K562 (cell line): Measurements from ENCODE around the gene LRP1. TPM values are rescaled to one million over a fixed set of nuclear protein-coding genes. Genes with fewer than 3 reads are reported as not detected.
A peak's percentile ranks its signal among the peaks of the same experiment; 100 is the strongest.

Experiments
- ASH1L ChIP-seq: fragments of 450-650 bp; IDR thresholded peaks from 2 replicates; pipeline ENCODE4 v1.6.1; 2018; ENCODE audit warnings: borderline replicate concordance, mild to moderate bottlenecking, low read depth; ENCODE audit not compliant: partially characterized antibody
- C11orf30 ChIP-seq: fragments of 450-650 bp; IDR thresholded peaks from 2 replicates; pipeline ENCODE4 v1.6.1; 2016; ENCODE audit warnings: low read depth, mild to moderate bottlenecking
- CCAR2 ChIP-seq: fragments of 200-400 bp; formaldehyde crosslinking; IDR thresholded peaks from 2 replicates; pipeline ENCODE4 v1.6.1; 2017; ENCODE audit warnings: mild to moderate bottlenecking, low read depth, low read length
- DACH1 ChIP-seq: fragments of 450-650 bp; IDR thresholded peaks from 2 replicates; pipeline ENCODE4 v1.6.1; 2018; ENCODE audit not compliant: partially characterized antibody
- ETV5 ChIP-seq: sonication (generic); formaldehyde crosslinking; IDR thresholded peaks from 2 replicates; pipeline ENCODE4 v1.4.0; 2020; ENCODE audit warnings: low read depth, mild to moderate bottlenecking, missing genetic modification reagents
- FOXA1 ChIP-seq: fragments of 450-650 bp; IDR thresholded peaks from 2 replicates; pipeline ENCODE4 v1.6.1; 2016; ENCODE audit warnings: mild to moderate bottlenecking, borderline replicate concordance
- FOXJ3 ChIP-seq: sonication (generic); formaldehyde crosslinking; IDR thresholded peaks from 2 replicates; pipeline ENCODE4 v1.4.0; 2020; ENCODE audit warnings: mild to moderate bottlenecking, missing genetic modification reagents
- GABPA ChIP-seq: fragments of 200-800 bp; sonication (Bioruptor generic); conservative IDR thresholded peaks from 2 replicates; pipeline ENCODE4 v1.6.1; 2016; ENCODE audit warnings: low read depth, missing genetic modification characterization, missing compliant biosample characterization
- RHOXF2B ChIP-seq: fragments of 250-450 bp; sonication (Bioruptor Pico); conservative IDR thresholded peaks from 2 replicates; pipeline ENCODE4 v1.5.1; 2021
- SNIP1 ChIP-seq: fragments of 450-650 bp; IDR thresholded peaks from 2 replicates; pipeline ENCODE4 v1.7.1; 2017; ENCODE audit warnings: low read depth, mild to moderate bottlenecking
- SUPT5H ChIP-seq: fragments of 450-650 bp; IDR thresholded peaks from 2 replicates; pipeline ENCODE4 v1.6.1; 2016
- XRCC3 ChIP-seq: fragments of 450-650 bp; IDR thresholded peaks from 2 replicates; pipeline ENCODE4 v1.6.1; 2017; ENCODE audit warnings: mild to moderate bottlenecking, moderate library complexity
- ZNF12 ChIP-seq: sonication (generic); formaldehyde crosslinking; IDR thresholded peaks from 2 replicates; pipeline ENCODE4 v1.4.0; 2020; ENCODE audit warnings: mild to moderate bottlenecking, missing genetic modification reagents
- ZNF143 ChIP-seq: sonication (generic); formaldehyde crosslinking; IDR thresholded peaks from 2 replicates; pipeline ENCODE4 v1.9.0; 2022; ENCODE audit warnings: mild to moderate bottlenecking, missing genetic modification reagents
- ZNF232 ChIP-seq: sonication (generic); formaldehyde crosslinking; IDR thresholded peaks from 2 replicates; pipeline ENCODE4 v1.8.0; 2022; ENCODE audit warnings: mild to moderate bottlenecking, missing genetic modification reagents
- ZNF507 ChIP-seq: conservative IDR thresholded peaks from 2 replicates; pipeline ENCODE4 v1.6.1; 2017; ENCODE audit warnings: missing genetic modification characterization, missing compliant biosample characterization
- ZNF695 ChIP-seq: fragments of 450-650 bp; formaldehyde crosslinking; IDR thresholded peaks from 2 replicates; pipeline ENCODE4 v1.4.0; 2020; ENCODE audit warnings: mild to moderate bottlenecking, moderate library complexity
- polyA plus RNA-seq, 8 experiments: library from polyadenylated mRNA; depleted of rRNA in 4 of 8; stranded (reverse) in 5 of 8; unstranded in 3 of 8; fragments of >200 nt; fragmentation: Nextera tagmentation in 2 of 8; fragmentation: Illumina TruSeq in 1 of 8; extraction: Ambion mirVana in 2 of 8; extraction: Trizol in 1 of 8; gene quantifications; 2 replicates each; pipeline versions ENCODE4 v1.2.1 to v1.2.3, GENCODE V29; 2011 to 2014; ENCODE audit warnings: inconsistent platforms in 1 of 8, missing spikeins in 1 of 8
- total RNA-seq, 7 experiments: library from RNA; depleted of rRNA in 6 of 7; stranded (reverse); fragments of >200 nt in 6 of 7; fragmentation: Illumina TruSeq in 2 of 7; extraction: Trizol in 2 of 7; gene quantifications; 2 replicates each; pipeline versions ENCODE4 v1.2.1 to v1.2.3, GENCODE V29; 2011 to 2021; ENCODE audit warnings: low replicate concordance in 1 of 7
- TF ChIP-seq, protein P1 (sequence below): sonication (generic); formaldehyde crosslinking; IDR thresholded peaks from 2 replicates; pipeline ENCODE4 v1.8.0; 2022; ENCODE audit warnings: missing genetic modification reagents, mild to moderate bottlenecking, borderline replicate concordance
- TF ChIP-seq, protein P2 (sequence below): fragments of 250-450 bp; sonication (Bioruptor Pico); IDR thresholded peaks from 2 replicates; pipeline ENCODE4 v1.4.0; 2020; ENCODE audit warnings: mild to moderate bottlenecking
- TF ChIP-seq, protein P3 (sequence below): sonication (generic); formaldehyde crosslinking; IDR thresholded peaks from 2 replicates; pipeline ENCODE4 v1.8.0; 2022; ENCODE audit warnings: mild to moderate bottlenecking, missing genetic modification reagents

LRP1 gene
- total and polyA plus RNA-seq, 9 of the 15 experiments (the other 6 are each of a cell fraction or from before 2014, with no cell fraction given) = 0.04 to 0.64 (median 0.19) TPM; not detected in 2

DNA sequence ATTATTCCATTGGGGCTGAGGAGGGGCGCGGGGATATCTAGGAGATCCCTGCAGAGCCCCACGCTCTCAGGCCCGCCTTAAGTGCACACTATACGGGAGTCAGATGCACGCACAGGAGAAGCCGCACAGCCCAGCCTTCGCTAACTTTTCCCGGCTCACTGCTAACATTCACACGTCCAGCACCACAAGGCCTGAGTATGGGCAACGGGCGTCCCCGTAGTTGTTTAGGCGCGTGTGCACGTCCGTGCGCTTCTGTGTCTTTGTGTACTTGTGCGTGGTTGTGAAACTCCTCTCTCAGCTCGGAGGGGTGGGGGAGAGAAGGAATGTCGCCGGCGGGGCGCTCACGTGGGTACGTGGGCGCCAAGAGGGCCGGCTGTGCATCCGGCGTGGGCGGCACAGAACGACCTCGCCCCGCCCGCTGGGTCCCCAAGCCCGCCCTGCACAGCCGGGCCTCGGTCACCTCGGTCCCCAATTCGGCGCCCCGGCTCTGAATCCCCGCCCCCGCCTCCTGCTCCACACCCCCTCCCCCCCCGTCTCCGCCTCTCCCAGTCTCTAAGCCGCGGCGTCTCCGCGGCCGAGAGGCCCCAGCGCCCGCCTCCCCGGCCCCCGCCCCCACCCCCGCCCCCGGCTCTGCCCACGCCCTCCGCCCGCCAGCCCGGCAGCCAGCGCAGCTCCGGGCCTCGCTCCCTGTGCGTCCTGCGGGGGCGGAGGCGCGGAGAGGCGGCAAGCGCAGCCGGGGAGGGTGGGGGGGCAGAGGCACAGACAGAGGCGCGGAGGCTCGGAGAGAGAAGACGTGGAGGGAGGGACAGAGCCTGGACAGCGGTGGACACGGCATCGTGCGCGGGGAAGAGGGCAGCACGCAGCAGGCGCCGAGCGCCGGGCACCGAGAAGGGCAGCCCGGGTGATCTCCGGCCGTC, 39.7 kb upstream of the LRP1 start, which contains the start of gene NAB2 (continued):
- TF ChIP-seq, protein P1, sequence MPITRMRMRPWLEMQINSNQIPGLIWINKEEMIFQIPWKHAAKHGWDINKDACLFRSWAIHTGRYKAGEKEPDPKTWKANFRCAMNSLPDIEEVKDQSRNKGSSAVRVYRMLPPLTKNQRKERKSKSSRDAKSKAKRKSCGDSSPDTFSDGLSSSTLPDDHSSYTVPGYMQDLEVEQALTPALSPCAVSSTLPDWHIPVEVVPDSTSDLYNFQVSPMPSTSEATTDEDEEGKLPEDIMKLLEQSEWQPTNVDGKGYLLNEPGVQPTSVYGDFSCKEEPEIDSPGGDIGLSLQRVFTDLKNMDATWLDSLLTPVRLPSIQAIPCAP (CRISPR knock-in tag) = no peak
- TF ChIP-seq FOXA1 = no peak
- no peak for TF ChIP-seq CCAR2
- TF ChIP-seq XRCC3 = no peak
- TF ChIP-seq, protein P2, sequence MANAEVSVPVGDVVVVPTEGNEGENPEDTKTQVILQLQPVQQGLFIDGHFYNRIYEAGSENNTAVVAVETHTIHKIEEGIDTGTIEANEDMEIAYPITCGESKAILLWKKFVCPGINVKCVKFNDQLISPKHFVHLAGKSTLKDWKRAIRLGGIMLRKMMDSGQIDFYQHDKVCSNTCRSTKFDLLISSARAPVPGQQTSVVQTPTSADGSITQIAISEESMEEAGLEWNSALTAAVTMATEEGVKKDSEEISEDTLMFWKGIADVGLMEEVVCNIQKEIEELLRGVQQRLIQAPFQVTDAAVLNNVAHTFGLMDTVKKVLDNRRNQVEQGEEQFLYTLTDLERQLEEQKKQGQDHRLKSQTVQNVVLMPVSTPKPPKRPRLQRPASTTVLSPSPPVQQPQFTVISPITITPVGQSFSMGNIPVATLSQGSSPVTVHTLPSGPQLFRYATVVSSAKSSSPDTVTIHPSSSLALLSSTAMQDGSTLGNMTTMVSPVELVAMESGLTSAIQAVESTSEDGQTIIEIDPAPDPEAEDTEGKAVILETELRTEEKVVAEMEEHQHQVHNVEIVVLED (CRISPR knock-in tag) = peak; percentile 68
- peak; percentile 67 for TF ChIP-seq SUPT5H
- TF ChIP-seq RHOXF2B = 0 out of 2 replicates have a peak, but pooled peaks have one; percentile 78
- peak; percentile 61 for TF ChIP-seq GABPA (tag)
- TF ChIP-seq ETV5 = peak; percentile 78
- no peak for TF ChIP-seq DACH1
- TF ChIP-seq ZNF12 (CRISPR knock-in tag) = no peak
- TF ChIP-seq ZNF695 = no peak
- no peak for TF ChIP-seq SNIP1
- no peak for TF ChIP-seq C11orf30
- TF ChIP-seq ZNF143 (CRISPR knock-in tag) = 0 out of 2 replicates have a peak, but pooled peaks have one; percentile 32
- no peak for TF ChIP-seq FOXJ3 (CRISPR knock-in tag)
- TF ChIP-seq ASH1L = no peak
- TF ChIP-seq, protein P3, sequence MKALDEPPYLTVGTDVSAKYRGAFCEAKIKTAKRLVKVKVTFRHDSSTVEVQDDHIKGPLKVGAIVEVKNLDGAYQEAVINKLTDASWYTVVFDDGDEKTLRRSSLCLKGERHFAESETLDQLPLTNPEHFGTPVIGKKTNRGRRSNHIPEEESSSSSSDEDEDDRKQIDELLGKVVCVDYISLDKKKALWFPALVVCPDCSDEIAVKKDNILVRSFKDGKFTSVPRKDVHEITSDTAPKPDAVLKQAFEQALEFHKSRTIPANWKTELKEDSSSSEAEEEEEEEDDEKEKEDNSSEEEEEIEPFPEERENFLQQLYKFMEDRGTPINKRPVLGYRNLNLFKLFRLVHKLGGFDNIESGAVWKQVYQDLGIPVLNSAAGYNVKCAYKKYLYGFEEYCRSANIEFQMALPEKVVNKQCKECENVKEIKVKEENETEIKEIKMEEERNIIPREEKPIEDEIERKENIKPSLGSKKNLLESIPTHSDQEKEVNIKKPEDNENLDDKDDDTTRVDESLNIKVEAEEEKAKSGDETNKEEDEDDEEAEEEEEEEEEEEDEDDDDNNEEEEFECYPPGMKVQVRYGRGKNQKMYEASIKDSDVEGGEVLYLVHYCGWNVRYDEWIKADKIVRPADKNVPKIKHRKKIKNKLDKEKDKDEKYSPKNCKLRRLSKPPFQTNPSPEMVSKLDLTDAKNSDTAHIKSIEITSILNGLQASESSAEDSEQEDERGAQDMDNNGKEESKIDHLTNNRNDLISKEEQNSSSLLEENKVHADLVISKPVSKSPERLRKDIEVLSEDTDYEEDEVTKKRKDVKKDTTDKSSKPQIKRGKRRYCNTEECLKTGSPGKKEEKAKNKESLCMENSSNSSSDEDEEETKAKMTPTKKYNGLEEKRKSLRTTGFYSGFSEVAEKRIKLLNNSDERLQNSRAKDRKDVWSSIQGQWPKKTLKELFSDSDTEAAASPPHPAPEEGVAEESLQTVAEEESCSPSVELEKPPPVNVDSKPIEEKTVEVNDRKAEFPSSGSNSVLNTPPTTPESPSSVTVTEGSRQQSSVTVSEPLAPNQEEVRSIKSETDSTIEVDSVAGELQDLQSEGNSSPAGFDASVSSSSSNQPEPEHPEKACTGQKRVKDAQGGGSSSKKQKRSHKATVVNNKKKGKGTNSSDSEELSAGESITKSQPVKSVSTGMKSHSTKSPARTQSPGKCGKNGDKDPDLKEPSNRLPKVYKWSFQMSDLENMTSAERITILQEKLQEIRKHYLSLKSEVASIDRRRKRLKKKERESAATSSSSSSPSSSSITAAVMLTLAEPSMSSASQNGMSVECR (CRISPR knock-in tag) = peak; percentile 51
- no peak for TF ChIP-seq ZNF507
- no peak for TF ChIP-seq ZNF232 (CRISPR knock-in tag)
